Fibroblast of lung (primary cell): ENCODE measurements around the gene KIAA0586. TPM values are rescaled to one million over a fixed set of nuclear protein-coding genes. Genes with fewer than 3 reads are reported as not detected.
"Not testable (repeated sequence)": the region's sequence is repeated elsewhere in the genome, so short reads cannot be mapped to it uniquely, and the experiment has no call there.

Experiments
- DNase-seq, 2 donors: peaks; one replicate each; pipeline versions ENCODE4 v3.0.0 to v3.0.0-alpha.2; 2010; ENCODE audit warnings: low read depth in 2 of 2
- H2AFZ ChIP-seq: 2 replicates; pipeline ENCODE4 v1.5.1; 2012; ENCODE audit warnings: low read length, control low read depth, inconsistent platforms
- H3K27ac ChIP-seq: 2 replicates; pipeline ENCODE4 v1.5.1; 2011; ENCODE audit warnings: low read length, control low read depth; ENCODE audit not compliant: insufficient read depth
- H3K27me3 ChIP-seq: 2 replicates; pipeline ENCODE4 v1.5.1; 2011; ENCODE audit warnings: mild to moderate bottlenecking, low read length; ENCODE audit not compliant: control insufficient read depth, insufficient read depth
- H3K36me3 ChIP-seq: 2 replicates; pipeline ENCODE4 v1.5.1; 2011; ENCODE audit warnings: low read length; ENCODE audit not compliant: control insufficient read depth, insufficient read depth
- H3K4me1 ChIP-seq: 2 replicates; pipeline ENCODE4 v1.5.1; 2011; ENCODE audit warnings: low read length; ENCODE audit not compliant: control insufficient read depth, insufficient read depth; ENCODE audit errors: extremely low read depth
- H3K4me2 ChIP-seq: 2 replicates; pipeline ENCODE4 v1.5.1; 2011; ENCODE audit warnings: low read length, control low read depth; ENCODE audit not compliant: insufficient read depth; ENCODE audit errors: extremely low read depth
- H3K4me3 ChIP-seq, 4 experiments: fragments of 200-600 bp in 1 of 4; sonication (generic) in 1 of 4; replicated peaks in 1 of 4; 2 replicates each; pipeline ENCODE4 v1.5.1; 2011 to 2016; ENCODE audit warnings: low read length in 4 of 4, low read depth in 3 of 4, mild to moderate bottlenecking in 3 of 4, control low read depth in 2 of 4, inconsistent platforms in 1 of 4, mixed read lengths in 1 of 4; ENCODE audit not compliant: insufficient read depth in 1 of 4; ENCODE audit errors: control extremely low read depth in 1 of 4
- H3K79me2 ChIP-seq: 2 replicates; pipeline ENCODE4 v1.5.1; 2012; ENCODE audit warnings: mild to moderate bottlenecking, low read length, inconsistent platforms; ENCODE audit not compliant: control insufficient read depth, insufficient read depth
- H3K9ac ChIP-seq: 2 replicates; pipeline ENCODE4 v1.5.1; 2011; ENCODE audit warnings: mild to moderate bottlenecking, low read length, control low read depth; ENCODE audit not compliant: insufficient read depth
- H3K9me3 ChIP-seq: 2 replicates; pipeline ENCODE4 v1.5.1; 2012; ENCODE audit warnings: low read depth, low read length; ENCODE audit not compliant: control insufficient read depth, insufficient read depth
- H4K20me1 ChIP-seq: 2 replicates; pipeline ENCODE4 v1.5.1; 2011; ENCODE audit warnings: low read length; ENCODE audit not compliant: control insufficient read depth, insufficient read depth; ENCODE audit errors: extremely low read depth
- EZH2 ChIP-seq: IDR thresholded peaks from 2 replicates; pipeline ENCODE4 v1.5.1; 2012; ENCODE audit warnings: low read length, control low read depth, mild to moderate bottlenecking; ENCODE audit errors: missing control alignments
- polyA plus RNA-seq, 2 donors: library from polyadenylated mRNA; depleted of rRNA in 1 of 2; stranded (reverse) in 1 of 2; unstranded in 1 of 2; fragments of >200 nt; gene quantifications; 2 replicates each; pipeline ENCODE4 v1.2.1, GENCODE V29; 2011 to 2012; ENCODE audit warnings: missing spikeins in 1 of 2
- total RNA-seq: library from RNA; depleted of rRNA; stranded (reverse); fragments of >200 nt; gene quantifications from 2 replicates; pipeline ENCODE4 v1.2.1, GENCODE V29; 2014
- TF ChIP-seq, protein P1 (sequence below), 2 donors: IDR thresholded peaks in 1 of 2; conservative IDR thresholded peaks in 1 of 2; 1 replicate in 1 of 2; 2 replicates in 1 of 2; pipeline ENCODE4 v1.5.1; 2011 to 2012; ENCODE audit warnings: low read length in 2 of 2, control low read depth in 1 of 2, inconsistent platforms in 1 of 2, low read depth in 1 of 2, mild to moderate bottlenecking in 1 of 2

KIAA0586 gene
- total and polyA plus RNA-seq, 2 donors (not counting 1 experiment from before 2014, with no cell fraction given): 17.8 to 18.9 TPM

DNA sequence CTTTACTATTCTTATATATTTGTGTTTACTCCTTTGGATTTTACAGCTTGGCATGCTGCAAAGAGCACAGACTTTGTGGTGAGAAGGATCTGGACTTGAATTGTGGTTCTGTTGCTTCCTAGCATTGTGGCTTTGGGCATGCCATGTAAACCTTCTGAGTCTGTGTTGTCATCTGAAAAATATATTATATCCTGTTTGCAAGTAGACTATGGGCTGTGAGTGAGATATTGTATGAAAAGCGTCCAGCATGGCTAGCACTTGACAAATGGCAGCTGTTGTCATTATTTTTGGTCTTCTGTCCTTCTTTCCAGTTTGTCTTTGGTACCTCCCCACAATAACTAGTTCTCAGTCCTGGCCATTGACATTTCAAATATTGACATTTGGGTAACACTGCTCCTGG, 148.4 kb downstream of the KIAA0586 start:
- TF ChIP-seq, protein P1, sequence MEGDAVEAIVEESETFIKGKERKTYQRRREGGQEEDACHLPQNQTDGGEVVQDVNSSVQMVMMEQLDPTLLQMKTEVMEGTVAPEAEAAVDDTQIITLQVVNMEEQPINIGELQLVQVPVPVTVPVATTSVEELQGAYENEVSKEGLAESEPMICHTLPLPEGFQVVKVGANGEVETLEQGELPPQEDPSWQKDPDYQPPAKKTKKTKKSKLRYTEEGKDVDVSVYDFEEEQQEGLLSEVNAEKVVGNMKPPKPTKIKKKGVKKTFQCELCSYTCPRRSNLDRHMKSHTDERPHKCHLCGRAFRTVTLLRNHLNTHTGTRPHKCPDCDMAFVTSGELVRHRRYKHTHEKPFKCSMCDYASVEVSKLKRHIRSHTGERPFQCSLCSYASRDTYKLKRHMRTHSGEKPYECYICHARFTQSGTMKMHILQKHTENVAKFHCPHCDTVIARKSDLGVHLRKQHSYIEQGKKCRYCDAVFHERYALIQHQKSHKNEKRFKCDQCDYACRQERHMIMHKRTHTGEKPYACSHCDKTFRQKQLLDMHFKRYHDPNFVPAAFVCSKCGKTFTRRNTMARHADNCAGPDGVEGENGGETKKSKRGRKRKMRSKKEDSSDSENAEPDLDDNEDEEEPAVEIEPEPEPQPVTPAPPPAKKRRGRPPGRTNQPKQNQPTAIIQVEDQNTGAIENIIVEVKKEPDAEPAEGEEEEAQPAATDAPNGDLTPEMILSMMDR (conservative IDR thresholded peaks at IDR 0.05 in 1 of 2, IDR thresholded peaks at IDR 0.05 in 1 of 2; ENCODE audit: low read depth in 1 of 2, low read length in 2 of 2): no peak
- no peak for TF ChIP-seq EZH2
- no peaks in the 10 kb centered on the region for H3K36me3 ChIP-seq
- H3K4me3 ChIP-seq: no peak overlapping the region
- no peak overlapping the region for H3K9ac ChIP-seq
- H3K9me3 ChIP-seq: no peaks in the 10 kb centered on the region
- no peak for DNase-seq
- H3K27me3 ChIP-seq: no peaks in the 10 kb centered on the region
- no peaks in the 10 kb centered on the region for H4K20me1 ChIP-seq
- no peaks in the 10 kb centered on the region for H3K79me2 ChIP-seq
- no peak overlapping the region for H3K4me2 ChIP-seq
- H3K4me1 ChIP-seq: no peaks in the 10 kb centered on the region
- H3K27ac ChIP-seq: no peak overlapping the region
- H2AFZ ChIP-seq: no peak overlapping the region

DNA sequence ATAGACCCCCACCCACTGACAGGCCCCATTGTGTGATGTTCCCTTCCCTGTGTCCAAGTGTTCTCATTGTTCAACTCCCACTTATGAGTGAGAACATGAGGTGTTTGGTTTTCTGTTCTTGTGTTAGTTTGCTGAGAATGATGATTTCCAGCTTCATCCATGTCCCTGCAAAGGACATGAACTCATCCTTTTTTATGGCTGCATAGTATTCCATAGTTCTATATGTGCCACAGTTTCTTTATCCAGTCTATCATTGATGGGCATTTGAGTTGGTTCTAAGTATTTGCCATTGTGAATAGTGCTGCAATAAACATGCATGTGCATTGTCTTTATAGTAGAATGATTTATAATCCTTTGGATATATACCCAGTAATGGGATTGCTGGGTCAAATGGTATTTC, 152.5 kb downstream of the KIAA0586 start:
- H3K4me2 ChIP-seq, H3K4me1 ChIP-seq, H3K27me3 ChIP-seq, DNase-seq, H2AFZ ChIP-seq, H3K27ac ChIP-seq, H3K9ac ChIP-seq, H3K9me3 ChIP-seq, H3K79me2 ChIP-seq, H4K20me1 ChIP-seq, H3K36me3 ChIP-seq, H3K4me3 ChIP-seq: not testable (repeated sequence)

DNA sequence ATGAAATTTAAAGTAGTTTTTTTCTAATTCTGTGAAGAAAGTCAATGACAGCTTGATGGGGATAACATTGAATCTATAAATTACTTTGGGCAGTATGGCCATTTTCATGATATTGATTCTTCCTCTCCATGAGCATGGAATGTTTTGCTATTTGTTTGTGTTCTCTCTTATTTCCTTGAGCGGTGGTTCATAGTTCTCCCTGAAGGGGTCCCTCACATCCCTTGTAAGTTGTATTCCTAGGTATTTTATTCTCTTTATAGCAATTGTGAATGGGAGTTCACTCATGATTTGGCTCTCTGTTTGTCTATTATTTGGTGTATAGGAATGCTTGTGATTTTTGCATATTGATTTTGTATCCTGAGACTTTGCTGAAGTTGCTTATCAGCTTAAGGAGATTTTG, 153.9 kb downstream of the KIAA0586 start:
- not testable (repeated sequence) for H3K4me3 ChIP-seq, H3K4me1 ChIP-seq, H3K9ac ChIP-seq, H3K79me2 ChIP-seq, H3K27ac ChIP-seq, H3K27me3 ChIP-seq, H4K20me1 ChIP-seq, DNase-seq, H3K36me3 ChIP-seq, H3K4me2 ChIP-seq, H2AFZ ChIP-seq, H3K9me3 ChIP-seq

DNA sequence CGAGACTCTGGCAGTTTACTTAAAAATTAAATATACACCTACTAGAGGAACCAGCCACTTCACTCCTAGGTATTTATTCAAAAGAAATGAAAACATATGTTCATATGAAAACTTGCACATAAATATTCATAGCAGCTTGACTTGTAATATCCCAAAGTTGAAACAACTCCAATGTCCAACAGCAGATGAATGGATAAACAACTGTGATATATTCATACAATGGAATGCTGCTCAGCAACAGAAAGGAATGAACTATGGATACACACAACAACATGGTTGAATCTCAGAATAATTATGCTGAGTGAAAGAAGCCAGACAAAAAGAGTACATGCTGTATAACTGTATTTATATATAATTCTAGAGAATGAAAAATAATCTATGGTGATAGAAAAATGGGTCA, 156.9 kb downstream of the KIAA0586 start:
- no peak overlapping the region for H3K27ac ChIP-seq
- H3K36me3 ChIP-seq: no peaks in the 10 kb centered on the region
- no peak overlapping the region for H3K4me2 ChIP-seq
- TF ChIP-seq EZH2: no peak
- TF ChIP-seq, protein P1 (conservative IDR thresholded peaks at IDR 0.05 in 1 of 2, IDR thresholded peaks at IDR 0.05 in 1 of 2; ENCODE audit: low read depth in 1 of 2, low read length in 2 of 2): no peak
- no peaks in the 10 kb centered on the region for H3K27me3 ChIP-seq
- no peak overlapping the region for H3K9ac ChIP-seq
- H3K9me3 ChIP-seq: no peaks in the 10 kb centered on the region
- H2AFZ ChIP-seq: no peak overlapping the region
- no peaks in the 10 kb centered on the region for H4K20me1 ChIP-seq
- H3K4me1 ChIP-seq: peaks cover 15% of the 10 kb centered on the region
- DNase-seq: peak in 1 of 2 donors; percentile 39
- no peak overlapping the region for H3K4me3 ChIP-seq
- no peaks in the 10 kb centered on the region for H3K79me2 ChIP-seq
